Esophagus squamous epithelium (tissue), 5 donors: Measurements from ENCODE around the gene DUSP18. TPM values are rescaled to one million over a fixed set of nuclear protein-coding genes. Genes with fewer than 3 reads are reported as not detected.

ENCODE experiments used
- DNase-seq: peaks from one replicate; lab custom pipeline; 2025; lab: John Stamatoyannopoulos, UW
- H3K27ac ChIP-seq, 4 donors: fragments of 200-600 bp; sonication (generic); one replicate each; pipeline ENCODE4 v1.5.1; 2016 to 2019; ENCODE audit warnings: mild to moderate bottlenecking in 1 of 4
- H3K27me3 ChIP-seq, 4 donors: fragments of 200-600 bp; sonication (generic); 1 replicate in 3 of 4; 2 replicates in 1 of 4; pipeline versions ENCODE4 v1.5.1 to v1.6.0; 2017 to 2021; ENCODE audit warnings: antibody characterized with exemption in 1 of 4
- H3K36me3 ChIP-seq, 3 donors: fragments of 200-600 bp; sonication (generic); one replicate each; pipeline ENCODE4 v1.5.1; 2016 to 2019
- H3K4me1 ChIP-seq, 3 donors: fragments of 200-600 bp; sonication (generic); one replicate each; pipeline ENCODE4 v1.5.1; 2017 to 2019
- H3K4me3 ChIP-seq, 4 donors: fragments of 200-600 bp; sonication (generic); 1 replicate in 3 of 4; 2 replicates in 1 of 4; pipeline ENCODE4 v1.5.1; 2016 to 2019; ENCODE audit warnings: mild to moderate bottlenecking in 2 of 4, moderate library complexity in 1 of 4
- H3K9me3 ChIP-seq, 3 donors: fragments of 200-600 bp; sonication (generic); one replicate each; pipeline ENCODE4 v1.5.1; 2016 to 2019
- POLR2A ChIP-seq, 4 donors: fragments of 450-650 bp; IDR thresholded peaks; one replicate each; pipeline ENCODE4 v1.6.1; 2017; ENCODE audit warnings: antibody characterized with exemption in 4 of 4, mild to moderate bottlenecking in 4 of 4, moderate library complexity in 3 of 4
- WGBS, 2 donors: methylation state at CpG; one replicate each; pipeline ENCODE4 v1.1.5; 2018; 5-methylcytosine and 5-hydroxymethylcytosine counted together
- intact Hi-C: fragments of 100-400 bp; cut with DNase I; formaldehyde crosslinking; loops from one replicate; pipeline ENCODE4 v1.15.0; 2022
- total RNA-seq, 4 donors: library from RNA; depleted of rRNA; stranded (reverse); fragments of >200 nt; gene quantifications; one replicate each; pipeline ENCODE4 v1.1.0, GENCODE V29; 2016
- TF ChIP-seq, protein P1 (sequence below), 6 experiments: fragments of 450-650 bp in 4 of 6; fragments of 200-600 bp in 2 of 6; sonication (generic) in 2 of 6; IDR thresholded peaks; one replicate each; pipeline ENCODE4 v1.5.1; 2016 to 2019; ENCODE audit warnings: antibody characterized with exemption in 6 of 6, mild to moderate bottlenecking in 4 of 6, moderate library complexity in 4 of 6
- donor health status: DM: yes; HTN: yes; CAD: no.

DUSP18 gene
- total RNA-seq, 4 donors from 2014 or later, result 6.1 to 13.0 (median 8.6) TPM

DNA sequence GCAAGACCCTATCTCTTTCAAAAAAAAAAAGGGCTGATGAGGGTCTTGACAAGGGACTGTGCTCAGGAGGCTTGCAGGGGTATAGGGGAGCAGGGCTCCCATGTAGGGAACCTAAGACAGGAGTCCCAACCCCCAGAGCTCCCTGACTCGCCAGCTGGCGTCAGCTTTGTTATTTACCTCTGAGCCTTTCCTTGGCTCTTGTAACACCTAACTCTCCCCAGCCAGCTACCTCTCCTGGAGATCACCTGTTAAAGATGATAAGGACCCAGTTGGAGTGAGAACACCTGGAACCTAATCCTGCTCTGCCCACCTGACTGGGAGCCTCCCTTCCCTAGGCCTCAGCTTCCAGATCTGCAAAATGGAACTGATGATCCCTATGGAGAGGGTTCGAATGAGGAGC is 18.9 kb downstream of the DUSP18 start:
- H3K9me3 ChIP-seq, result no peaks in the 10 kb centered on the region
- peaks cover 0 to 14% (median 0%) of the 10 kb centered on the region in 3 donors for H3K36me3 ChIP-seq
- intact Hi-C loops, result no loop called here
- H3K27ac ChIP-seq, result peak overlapping the region in 3 of 4 donors; percentile 34 to 71 (median 62)
- DNase-seq, result no peak
- H3K4me3 ChIP-seq, result no peak overlapping the region
- no peaks in the 10 kb centered on the region for H3K27me3 ChIP-seq
- no peak for TF ChIP-seq POLR2A (IDR thresholded peaks at IDR 0.05)
- TF ChIP-seq, protein P1, sequence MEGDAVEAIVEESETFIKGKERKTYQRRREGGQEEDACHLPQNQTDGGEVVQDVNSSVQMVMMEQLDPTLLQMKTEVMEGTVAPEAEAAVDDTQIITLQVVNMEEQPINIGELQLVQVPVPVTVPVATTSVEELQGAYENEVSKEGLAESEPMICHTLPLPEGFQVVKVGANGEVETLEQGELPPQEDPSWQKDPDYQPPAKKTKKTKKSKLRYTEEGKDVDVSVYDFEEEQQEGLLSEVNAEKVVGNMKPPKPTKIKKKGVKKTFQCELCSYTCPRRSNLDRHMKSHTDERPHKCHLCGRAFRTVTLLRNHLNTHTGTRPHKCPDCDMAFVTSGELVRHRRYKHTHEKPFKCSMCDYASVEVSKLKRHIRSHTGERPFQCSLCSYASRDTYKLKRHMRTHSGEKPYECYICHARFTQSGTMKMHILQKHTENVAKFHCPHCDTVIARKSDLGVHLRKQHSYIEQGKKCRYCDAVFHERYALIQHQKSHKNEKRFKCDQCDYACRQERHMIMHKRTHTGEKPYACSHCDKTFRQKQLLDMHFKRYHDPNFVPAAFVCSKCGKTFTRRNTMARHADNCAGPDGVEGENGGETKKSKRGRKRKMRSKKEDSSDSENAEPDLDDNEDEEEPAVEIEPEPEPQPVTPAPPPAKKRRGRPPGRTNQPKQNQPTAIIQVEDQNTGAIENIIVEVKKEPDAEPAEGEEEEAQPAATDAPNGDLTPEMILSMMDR (IDR thresholded peaks at IDR 0.05), result no peak
- peaks cover 8 to 21% (median 11%) of the 10 kb centered on the region in 3 donors for H3K4me1 ChIP-seq
- 87 to 90% methylated on average over 3 of the region's 3 CpGs for WGBS, 2 donors

DNA sequence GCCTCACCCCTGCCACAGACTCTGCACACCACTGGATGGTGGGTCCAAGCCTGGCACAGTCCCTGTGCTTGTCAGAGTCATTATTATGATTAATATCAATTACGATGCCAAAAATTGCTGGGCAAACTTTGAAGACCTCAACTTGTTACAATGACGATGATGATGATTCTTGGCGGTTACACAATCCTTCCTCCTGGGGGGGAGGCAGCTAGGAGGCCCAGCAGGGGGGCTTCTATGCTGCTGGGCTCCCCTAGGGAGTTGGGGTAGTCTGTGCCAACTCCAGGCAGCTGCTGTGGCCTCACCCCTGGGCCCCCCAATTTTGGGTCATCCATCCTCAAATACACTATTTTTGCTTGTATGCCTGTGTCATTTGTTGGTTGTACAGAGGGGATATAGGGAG is 20.1 kb downstream of the DUSP18 start:
- DNase-seq, result no peak
- H3K4me3 ChIP-seq, result no peak overlapping the region
- H3K36me3 ChIP-seq, result peaks cover 0 to 14% (median 0%) of the 10 kb centered on the region in 3 donors
- H3K9me3 ChIP-seq, result no peaks in the 10 kb centered on the region
- peaks cover 8 to 21% (median 11%) of the 10 kb centered on the region in 3 donors for H3K4me1 ChIP-seq
- no peaks in the 10 kb centered on the region for H3K27me3 ChIP-seq
- no peak overlapping the region for H3K27ac ChIP-seq
- no peak for TF ChIP-seq POLR2A (IDR thresholded peaks at IDR 0.05)
- intact Hi-C loops, result no loop called here
- 17 to 70% methylated on average over 1 to 3 of the region's 3 CpGs for WGBS, 2 donors

DNA sequence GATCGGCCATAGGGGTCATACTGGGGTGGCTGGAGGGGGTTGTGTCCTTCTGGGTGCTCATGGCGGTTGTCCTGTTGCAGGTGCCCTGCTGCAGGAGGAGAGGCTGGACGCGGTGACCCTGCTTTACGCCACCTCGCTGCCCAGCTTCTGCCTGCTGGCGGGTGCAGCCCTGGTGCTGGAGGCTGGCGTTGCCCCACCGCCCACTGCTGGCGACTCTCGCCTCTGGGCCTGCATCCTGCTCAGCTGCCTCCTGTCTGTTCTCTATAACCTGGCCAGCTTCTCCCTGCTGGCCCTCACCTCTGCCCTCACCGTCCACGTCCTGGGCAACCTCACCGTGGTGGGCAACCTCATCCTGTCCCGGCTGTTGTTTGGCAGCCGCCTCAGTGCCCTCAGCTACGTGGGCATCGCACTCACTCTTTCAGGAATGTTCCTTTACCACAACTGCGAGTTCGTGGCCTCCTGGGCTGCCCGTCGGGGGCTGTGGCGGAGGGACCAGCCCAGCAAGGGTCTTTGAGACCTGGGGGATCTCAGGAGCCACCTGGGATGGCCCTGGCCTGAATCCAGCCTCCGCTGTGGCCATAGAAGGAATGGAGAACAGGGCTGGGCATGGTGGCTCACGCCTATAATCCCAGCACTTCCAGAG is 21.0 kb downstream of the DUSP18 start:
- intact Hi-C loops, result no loop called here
- Histone ChIP-seq H3K27me3 (no peaks in the 10 kb centered on the region), H3K4me3 (no peak overlapping the region), H3K36me3 (peaks cover 0 to 14% (median 0%) of the 10 kb centered on the region in 3 donors), H3K4me1 (peaks cover 8 to 21% (median 11%) of the 10 kb centered on the region in 3 donors), H3K9me3 (no peaks in the 10 kb centered on the region), H3K27ac (no peak overlapping the region)
- 87 to 90% methylated on average over 3 to 11 of the region's 25 CpGs for WGBS, 2 donors
- no peak for DNase-seq
- no peak for TF ChIP-seq POLR2A (IDR thresholded peaks at IDR 0.05)
- TF ChIP-seq, protein P1 (IDR thresholded peaks at IDR 0.05), result no peak

- Histone ChIP-seq H3K9me3 (no peaks in the 10 kb centered on the region), H3K36me3 (peaks cover 0 to 14% (median 0%) of the 10 kb centered on the region in 3 donors), H3K27me3 (no peaks in the 10 kb centered on the region), H3K27ac (no peak overlapping the region), H3K4me3 (no peak overlapping the region), H3K4me1 (peaks cover 0 to 19% (median 0%) of the 10 kb centered on the region in 3 donors)
- intact Hi-C loops, result no loop called here
- WGBS, 2 donors, result 82 to 89% methylated on average over 15 to 16 of the region's 16 CpGs
- no peak for DNase-seq
- TF ChIP-seq, protein P1 (IDR thresholded peaks at IDR 0.05), result no peak
These were observed 24.4 kb downstream of the DUSP18 start for GRCh38 chr22:30643055-30643875.

GRCh38 chr22:30640839-30641430 is 26.7 kb downstream of the DUSP18 start:
- DNase-seq, result no peak
- Histone ChIP-seq H3K4me1 (peaks cover 13 to 40% (median 20%) of the 10 kb centered on the region in 3 donors), H3K27ac (no peak overlapping the region), H3K27me3 (no peaks in the 10 kb centered on the region), H3K36me3 (no peaks in the 10 kb centered on the region), H3K4me3 (no peak overlapping the region), H3K9me3 (no peaks in the 10 kb centered on the region)
- intact Hi-C loops, result no loop called here
- WGBS, 2 donors, result 77 to 82% methylated on average over 3 of the region's 4 CpGs
- no peak for TF ChIP-seq POLR2A (IDR thresholded peaks at IDR 0.05)
- TF ChIP-seq, protein P1 (IDR thresholded peaks at IDR 0.05), result no peak
